Coronary artery (tissue), 2 donors: Measurements from ENCODE around the gene CYP4F3.
"Not testable (repeated sequence)": the region's sequence is repeated elsewhere in the genome, so short reads cannot be mapped to it uniquely, and the experiment has no call there.

Experiments used
- DNase-seq: peaks from one replicate; pipeline ENCODE4 v3.0.0-alpha.2; 2017; ENCODE audit warnings: low spot score
- H3K27ac ChIP-seq, 2 donors: fragments of 200-600 bp; sonication (generic); one replicate each; pipeline ENCODE4 v1.5.1; 2016 to 2019
- H3K4me3 ChIP-seq: fragments of 200-600 bp; sonication (generic); 2 replicates; pipeline ENCODE4 v1.5.1; 2016; ENCODE audit warnings: mild to moderate bottlenecking, moderate library complexity
- CTCF ChIP-seq: fragments of 200-600 bp; sonication (generic); IDR thresholded peaks from one replicate; pipeline ENCODE4 v1.5.1; 2019; ENCODE audit warnings: antibody characterized with exemption

Gene CYP4F3

GRCh38 chr19:15679089-15679488 lies 38.4 kb downstream of the CYP4F3 start:
- no peak for DNase-seq
- Histone ChIP-seq H3K4me3 (no peak overlapping the region), H3K27ac (no peak overlapping the region)
- no peak for TF ChIP-seq CTCF

DNA sequence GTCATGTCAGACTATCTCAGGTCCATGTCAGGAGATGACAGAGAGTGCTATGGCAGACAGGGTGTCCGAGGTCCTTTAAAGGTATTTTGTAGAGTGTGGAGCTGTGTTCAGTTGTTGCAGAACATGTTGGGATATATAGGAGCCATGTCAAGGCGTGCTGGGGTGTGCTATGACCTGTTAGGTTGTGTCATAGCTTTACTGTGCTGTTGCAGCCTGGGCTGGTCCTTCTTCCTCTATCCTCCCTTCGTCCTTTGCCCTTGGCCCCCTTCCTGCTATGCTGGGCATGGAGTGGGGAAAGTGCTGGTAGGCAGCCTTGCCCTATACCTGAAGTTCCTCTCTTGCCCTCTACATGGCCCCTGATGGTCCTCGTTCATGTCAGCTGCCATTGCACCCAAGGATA lies 39.2 kb downstream of the CYP4F3 start:
- H3K4me3 ChIP-seq, H3K27ac ChIP-seq, DNase-seq: not testable (repeated sequence)

GRCh38 chr19:15680478-15681322 lies 40.0 kb downstream of the CYP4F3 start:
- TF ChIP-seq CTCF = no peak
- no peak overlapping the region for H3K4me3 ChIP-seq
- no peak overlapping the region for H3K27ac ChIP-seq
- no peak for DNase-seq

DNA sequence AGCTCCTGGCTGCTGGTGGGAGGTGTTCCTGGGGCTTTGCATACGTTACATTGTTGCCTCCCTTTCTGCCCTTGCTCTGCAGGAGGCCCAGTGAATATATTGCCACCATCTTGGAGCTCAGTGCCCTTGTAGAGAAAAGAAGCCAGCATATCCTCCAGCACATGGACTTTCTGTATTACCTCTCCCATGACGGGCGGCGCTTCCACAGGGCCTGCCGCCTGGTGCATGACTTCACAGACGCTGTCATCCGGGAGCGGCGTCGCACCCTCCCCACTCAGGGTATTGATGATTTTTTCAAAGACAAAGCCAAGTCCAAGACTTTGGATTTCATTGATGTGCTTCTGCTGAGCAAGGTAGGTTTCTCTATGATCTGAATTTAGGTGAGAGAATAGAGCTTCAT lies 42.7 kb downstream of the CYP4F3 start:
- no peak for TF ChIP-seq CTCF
- DNase-seq = no peak
- no peak overlapping the region for H3K4me3 ChIP-seq

GRCh38 chr19:15684828-15685227 lies 44.1 kb downstream of the CYP4F3 start:
- no peak for TF ChIP-seq CTCF
- Histone ChIP-seq H3K27ac (no peak overlapping the region), H3K4me3 (no peak overlapping the region)
- no peak for DNase-seq

More for the DNA sequence above, 42.7 kb downstream of the CYP4F3 start:
- H3K27ac ChIP-seq = no peak overlapping the region

- Histone ChIP-seq H3K27ac (no peak overlapping the region), H3K4me3 (no peak overlapping the region)
- TF ChIP-seq CTCF = no peak
- DNase-seq = no peak
These were observed 56.0 kb downstream of the CYP4F3 start for GRCh38 chr19:15696654-15697194.

DNA sequence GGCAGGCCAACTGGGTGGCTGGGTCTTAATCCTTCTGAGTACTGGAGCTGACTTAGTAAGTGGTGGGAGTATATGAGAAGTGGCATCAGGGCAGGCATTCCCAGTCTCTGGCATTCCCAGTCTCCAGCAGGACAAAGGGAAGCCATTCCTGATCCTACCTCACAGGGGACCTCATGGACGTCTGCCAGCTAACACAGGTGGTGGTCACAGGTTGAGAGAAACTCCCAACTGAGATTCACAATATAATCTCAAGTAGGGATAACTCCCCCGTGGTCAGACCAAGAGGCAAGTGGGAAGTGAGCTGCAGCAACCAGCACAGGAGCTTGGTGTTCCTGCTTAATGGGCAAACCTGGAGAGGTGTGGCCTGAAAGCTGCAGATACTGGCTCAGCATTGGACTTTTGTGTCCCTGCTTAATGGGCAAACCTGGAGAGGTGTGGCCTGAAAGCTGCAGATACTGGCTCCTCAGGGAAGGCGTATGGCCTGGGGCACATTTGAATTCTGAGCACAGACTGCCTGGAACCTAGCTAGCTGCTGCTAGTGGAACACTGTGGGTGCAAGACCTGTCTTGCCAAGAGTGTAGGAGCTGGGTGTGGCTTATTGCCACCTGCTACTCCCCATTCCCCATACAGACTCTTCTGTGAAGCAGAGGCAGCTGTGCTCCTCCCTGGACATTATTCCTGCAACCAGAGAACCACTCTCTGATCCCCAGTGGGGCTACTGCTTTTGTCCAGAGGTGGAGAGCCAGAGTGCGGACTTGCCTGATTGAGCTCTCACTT lies 61.2 kb downstream of the CYP4F3 start:
- no peak overlapping the region for H3K27ac ChIP-seq

More for the DNA sequence above, 61.2 kb downstream of the CYP4F3 start:
- H3K4me3 ChIP-seq = no peak overlapping the region
- no peak for DNase-seq
- TF ChIP-seq CTCF = no peak
